CD14-positive monocyte (primary cell): ENCODE data around the gene PIP5K1C. TPM values are rescaled to one million over a fixed set of nuclear protein-coding genes. Genes with fewer than 3 reads are reported as not detected.

Experiments used
- DNase-seq, 3 donors: peaks; one replicate each; pipeline ENCODE4 v3.0.0-alpha.2; 2011 to 2022
- H2AFZ ChIP-seq: 2 replicates; pipeline ENCODE4 v1.6.0; 2012; ENCODE audit warnings: mild to moderate bottlenecking, low read depth, low read length, inconsistent platforms; ENCODE audit not compliant: insufficient read depth, poor library complexity, severe bottlenecking
- H3K27ac ChIP-seq, 2 donors: 1 replicate in 1 of 2; 2 replicates in 1 of 2; pipeline ENCODE4 v1.5.1; 2012 to 2013; ENCODE audit warnings: low read length in 2 of 2, control low read depth in 1 of 2, inconsistent platforms in 1 of 2, low read depth in 1 of 2, mild to moderate bottlenecking in 1 of 2
- H3K27me3 ChIP-seq, 2 donors: one replicate each; pipeline versions ENCODE4 v1.6.0 to v1.6.1; 2011 to 2013; ENCODE audit warnings: low read length in 2 of 2; ENCODE audit not compliant: control insufficient read depth in 2 of 2, insufficient read depth in 2 of 2
- H3K36me3 ChIP-seq, 2 donors: replicated peaks in 1 of 2; 1 replicate in 1 of 2; 2 replicates in 1 of 2; pipeline versions ENCODE4 v1.5.1 to v1.6.1; 2012 to 2013; ENCODE audit warnings: low read length in 2 of 2, control low read depth in 1 of 2, inconsistent platforms in 1 of 2, mild to moderate bottlenecking in 1 of 2; ENCODE audit not compliant: insufficient read depth in 2 of 2, control insufficient read depth in 1 of 2
- H3K4me1 ChIP-seq, 2 donors: 1 replicate in 1 of 2; 2 replicates in 1 of 2; pipeline versions ENCODE4 v1.5.1 to v1.6.1; 2012 to 2013; ENCODE audit warnings: low read length in 2 of 2, control low read depth in 1 of 2, inconsistent platforms in 1 of 2, mild to moderate bottlenecking in 1 of 2, moderate library complexity in 1 of 2; ENCODE audit not compliant: insufficient read depth in 2 of 2, control insufficient read depth in 1 of 2
- H3K4me2 ChIP-seq: replicated peaks from 2 replicates; pipeline ENCODE3; 2012; ENCODE audit warnings: low read length, moderate library complexity, mild to moderate bottlenecking; ENCODE audit not compliant: poor library complexity, severe bottlenecking; ENCODE audit errors: extremely low read depth
- H3K4me3 ChIP-seq, 3 experiments: fragments of 200-600 bp in 1 of 3; sonication (generic) in 1 of 3; replicated peaks in 1 of 3; 1 replicate in 2 of 3; 2 replicates in 1 of 3; pipeline ENCODE4 v1.5.1; 2011 to 2013; ENCODE audit warnings: low read length in 3 of 3, mild to moderate bottlenecking in 3 of 3, control low read depth in 2 of 3, low read depth in 2 of 3, inconsistent platforms in 1 of 3, moderate library complexity in 1 of 3
- H3K79me2 ChIP-seq: 2 replicates; pipeline ENCODE4 v1.6.0; 2012; ENCODE audit warnings: mild to moderate bottlenecking, control low read depth, inconsistent platforms, low read length, moderate library complexity; ENCODE audit not compliant: insufficient read depth
- H3K9ac ChIP-seq: 2 replicates; pipeline ENCODE4 v1.6.0; 2017; ENCODE audit warnings: low read length, mild to moderate bottlenecking; ENCODE audit not compliant: insufficient read depth, poor library complexity, severe bottlenecking
- H3K9me3 ChIP-seq, 2 donors: replicated peaks in 1 of 2; 1 replicate in 1 of 2; 2 replicates in 1 of 2; pipeline versions ENCODE4 v1.5.1 to v1.6.1; 2012 to 2013; ENCODE audit warnings: low read length in 2 of 2, control low read depth in 1 of 2; ENCODE audit not compliant: control insufficient read depth in 1 of 2, insufficient read depth in 1 of 2
- H4K20me1 ChIP-seq: 2 replicates; pipeline ENCODE4 v1.6.0; 2012; ENCODE audit warnings: mild to moderate bottlenecking, low read length, control low read depth, moderate library complexity; ENCODE audit not compliant: insufficient read depth
- H3K27ac Mint-ChIP-seq, 7 donors: one replicate each; pipeline ENCODE4 v1.8.0; 2020; ENCODE audit warnings: mild to moderate bottlenecking in 7 of 7, mixed read lengths in 7 of 7, moderate library complexity in 6 of 7, inconsistent platforms in 2 of 7
- H3K27me3 Mint-ChIP-seq, 3 donors: one replicate each; pipeline ENCODE4 v1.8.0; 2021 to 2022; ENCODE audit warnings: low read depth in 3 of 3, mild to moderate bottlenecking in 3 of 3, mixed read lengths in 3 of 3, moderate library complexity in 3 of 3, inconsistent platforms in 1 of 3
- H3K36me3 Mint-ChIP-seq, 2 donors: one replicate each; pipeline ENCODE4 v1.8.0; 2020; ENCODE audit warnings: mixed read lengths in 2 of 2, inconsistent platforms in 1 of 2, mild to moderate bottlenecking in 1 of 2
- H3K4me1 Mint-ChIP-seq: one replicate; pipeline ENCODE4 v1.8.0; 2020; ENCODE audit warnings: mild to moderate bottlenecking, mixed read lengths
- H3K4me3 Mint-ChIP-seq, 2 donors: one replicate each; pipeline ENCODE4 v1.8.0; 2020; ENCODE audit warnings: mild to moderate bottlenecking in 2 of 2, mixed read lengths in 2 of 2, moderate library complexity in 1 of 2
- H3K9me3 Mint-ChIP-seq, 7 donors: one replicate each; pipeline ENCODE4 v1.8.0; 2020 to 2022; ENCODE audit warnings: mixed read lengths in 7 of 7, mild to moderate bottlenecking in 6 of 7, moderate library complexity in 6 of 7, inconsistent platforms in 2 of 7
- WGBS: methylation state at CpG from one replicate; pipeline ENCODE4 v1.1.5; 2013; ENCODE audit warnings: missing lambda C conversion rate; ENCODE audit not compliant: insufficient coverage; 5-methylcytosine and 5-hydroxymethylcytosine counted together
- intact Hi-C, 2 donors: fragments of 100-400 bp; cut with micrococcal nuclease; formaldehyde crosslinking; loops; one replicate each; pipeline versions ENCODE4 v1.15.0 to v1.15.1; 2023
- polyA plus RNA-seq, 3 donors: library from polyadenylated mRNA; depleted of rRNA in 1 of 3; unstranded in 2 of 3; stranded (reverse) in 1 of 3; fragments of 300-500 nt in 2 of 3; fragments of >200 nt in 1 of 3; fragmentation: Illumina TruSeq in 2 of 3; gene quantifications; 1 replicate in 2 of 3; 2 replicates in 1 of 3; pipeline ENCODE4 v1.2.3, GENCODE V29; 2012 to 2021
- TF ChIP-seq, protein P1 (sequence below): fragments of 200-600 bp; IDR thresholded peaks from one replicate; pipeline ENCODE4 v1.8.0; 2022; ENCODE audit warnings: antibody characterized with exemption, mild to moderate bottlenecking

PIP5K1C gene
- polyA plus RNA-seq, 3 donors, result 6.5 to 19.5 (median 10.1) TPM

DNA sequence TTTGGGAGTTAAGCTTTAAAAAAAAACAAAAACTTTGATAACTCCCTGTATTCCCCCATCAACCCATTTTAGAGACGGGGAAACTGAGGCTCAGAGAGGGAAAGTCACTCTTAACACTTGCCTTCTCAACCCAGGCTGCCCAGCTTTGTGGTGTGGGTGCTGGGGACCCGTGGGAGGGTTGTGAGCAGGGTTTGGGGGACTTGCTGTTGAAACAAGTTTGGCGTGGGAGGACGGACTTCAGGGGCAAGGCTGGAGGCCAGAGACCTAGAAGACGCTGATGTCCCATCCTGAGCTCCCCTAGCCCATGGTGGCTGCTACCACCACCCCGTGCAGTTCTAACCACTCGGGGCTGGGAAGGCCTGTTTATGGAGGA, 72.9 kb downstream of the PIP5K1C start:
- peaks cover 14 to 37% of the 10 kb centered on the region in 2 donors for H3K36me3 Mint-ChIP-seq
- no peaks in the 10 kb centered on the region for H3K9me3 ChIP-seq
- peak overlapping the region in 5 of 7 donors; percentile 13 to 99 (median 99) for H3K27ac Mint-ChIP-seq
- peaks cover 22 to 34% of the 10 kb centered on the region in 2 donors for H3K36me3 ChIP-seq
- H3K4me3 ChIP-seq, result peak overlapping the region in 1 of 3 experiments; percentile 98
- peak overlapping the region; percentile 93 for H2AFZ ChIP-seq
- H3K9me3 Mint-ChIP-seq, result no peaks in the 10 kb centered on the region
- peak overlapping the region in 1 of 2 donors; percentile 98 for H3K4me3 Mint-ChIP-seq
- peaks cover 27% of the 10 kb centered on the region for H4K20me1 ChIP-seq
- 94% methylated on average over 3 of the region's 7 CpGs for WGBS
- peak overlapping the region; percentile 98 for H3K4me2 ChIP-seq
- no peak overlapping the region for H3K9ac ChIP-seq
- H3K27ac ChIP-seq, result peak overlapping the region in 1 of 2 donors; percentile 91
- H3K27me3 Mint-ChIP-seq, result no peaks in the 10 kb centered on the region
- TF ChIP-seq, protein P1, sequence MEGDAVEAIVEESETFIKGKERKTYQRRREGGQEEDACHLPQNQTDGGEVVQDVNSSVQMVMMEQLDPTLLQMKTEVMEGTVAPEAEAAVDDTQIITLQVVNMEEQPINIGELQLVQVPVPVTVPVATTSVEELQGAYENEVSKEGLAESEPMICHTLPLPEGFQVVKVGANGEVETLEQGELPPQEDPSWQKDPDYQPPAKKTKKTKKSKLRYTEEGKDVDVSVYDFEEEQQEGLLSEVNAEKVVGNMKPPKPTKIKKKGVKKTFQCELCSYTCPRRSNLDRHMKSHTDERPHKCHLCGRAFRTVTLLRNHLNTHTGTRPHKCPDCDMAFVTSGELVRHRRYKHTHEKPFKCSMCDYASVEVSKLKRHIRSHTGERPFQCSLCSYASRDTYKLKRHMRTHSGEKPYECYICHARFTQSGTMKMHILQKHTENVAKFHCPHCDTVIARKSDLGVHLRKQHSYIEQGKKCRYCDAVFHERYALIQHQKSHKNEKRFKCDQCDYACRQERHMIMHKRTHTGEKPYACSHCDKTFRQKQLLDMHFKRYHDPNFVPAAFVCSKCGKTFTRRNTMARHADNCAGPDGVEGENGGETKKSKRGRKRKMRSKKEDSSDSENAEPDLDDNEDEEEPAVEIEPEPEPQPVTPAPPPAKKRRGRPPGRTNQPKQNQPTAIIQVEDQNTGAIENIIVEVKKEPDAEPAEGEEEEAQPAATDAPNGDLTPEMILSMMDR, result no peak
- DNase-seq, result no peak
- peaks cover 21% of the 10 kb centered on the region for H3K4me1 Mint-ChIP-seq
- peaks cover 27% of the 10 kb centered on the region for H3K79me2 ChIP-seq
- H3K4me1 ChIP-seq, result peaks cover 17 to 25% of the 10 kb centered on the region in 2 donors
- intact Hi-C loops, result loop anchor here (2.0 to 5.0 kb wide), 3 partner anchors 55 to 80 kb away; partner anchors contain the start of genes HMG20B (in 1 of the 2) and MFSD12 (in 1 of the 2)
- H3K27me3 ChIP-seq, result no peaks in the 10 kb centered on the region

DNA sequence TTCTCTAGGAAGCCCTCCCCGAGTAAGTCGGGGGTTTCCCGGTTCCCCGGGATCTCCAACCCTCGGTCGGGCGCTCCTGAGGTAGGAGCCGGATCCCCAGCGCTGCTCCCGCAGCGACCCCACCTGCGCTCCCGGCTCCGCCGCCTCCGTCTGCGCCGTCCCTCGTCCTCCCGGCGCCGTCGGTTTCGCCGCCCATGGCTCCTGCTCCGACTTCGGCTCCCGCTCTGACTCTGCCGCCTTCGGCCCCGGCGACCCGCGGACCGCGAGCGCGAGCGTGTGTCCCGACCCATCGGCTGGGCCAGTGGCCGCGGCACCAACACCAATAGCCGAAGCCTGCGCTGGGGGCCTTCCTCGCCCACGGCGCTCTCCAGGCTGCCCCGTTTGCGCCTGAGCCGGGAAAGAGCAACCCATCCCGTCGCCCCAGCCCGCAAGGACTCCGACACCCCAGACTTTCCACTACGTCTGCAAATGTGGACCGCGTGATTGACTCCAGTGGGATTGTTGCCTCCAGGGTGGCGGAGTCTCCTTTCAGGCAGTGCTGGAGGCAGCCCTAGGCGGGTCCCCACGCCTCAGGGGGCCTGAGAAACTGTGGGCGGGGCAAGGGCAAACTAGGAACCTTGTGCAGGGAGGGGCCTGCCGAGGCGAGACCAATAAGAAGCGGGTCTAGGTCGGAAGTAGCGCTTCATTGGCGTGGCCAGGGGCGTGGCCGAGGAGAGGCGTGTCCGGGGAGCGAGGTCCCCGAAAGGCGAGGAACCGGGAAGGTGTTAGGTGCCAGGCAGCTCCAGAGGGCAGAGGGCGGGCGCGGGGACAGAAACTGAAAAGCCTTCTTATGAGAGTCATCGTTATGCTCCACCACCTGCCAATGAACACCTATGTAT, 73.6 kb downstream of the PIP5K1C start, which contains the start of gene CACTIN:
Gene CACTIN, minus strand, starts transcription at position 318 of the 878 bp plus-strand sequence. Its CDS starts 28 bp downstream, at position 290.
- H3K27ac ChIP-seq, result peak within 1 kb of the TSS; percentile 87 to 91
- DNase-seq, result peak; percentile 98
- WGBS, result under 1% methylated on average over 76 of the region's 80 CpGs
- peak within 1 kb of the TSS; percentile 93 for H2AFZ ChIP-seq
- peak within 1 kb of the TSS; percentile 89 for H3K9ac ChIP-seq
- peak within 1 kb of the TSS; percentile 96 to 99 (median 99) for H3K27ac Mint-ChIP-seq
- H3K79me2 ChIP-seq, result peaks cover 27% of the 10 kb centered on the region
- H4K20me1 ChIP-seq, result peaks cover 27% of the 10 kb centered on the region
- intact Hi-C loops, result loop anchor here (2.0 to 5.0 kb wide), 3 partner anchors 54 to 79 kb away; partner anchors contain the start of genes HMG20B (in 1 of the 2) and MFSD12 (in 1 of the 2)
- H3K4me1 ChIP-seq, result peaks cover 17 to 25% of the 10 kb centered on the region in 2 donors
- H3K36me3 Mint-ChIP-seq, result peaks cover 17 to 37% of the 10 kb centered on the region in 2 donors
- H3K9me3 ChIP-seq, result no peaks in the 10 kb centered on the region
- H3K9me3 Mint-ChIP-seq, result no peaks in the 10 kb centered on the region
- H3K4me3 Mint-ChIP-seq, result peak within 1 kb of the TSS; percentile 95 to 98
- H3K36me3 ChIP-seq, result peaks cover 20 to 34% of the 10 kb centered on the region in 2 donors
- H3K4me2 ChIP-seq, result peak within 1 kb of the TSS; percentile 98
- H3K4me3 ChIP-seq, result peak within 1 kb of the TSS; percentile 64 to 98 (median 92)
- H3K27me3 ChIP-seq, result no peaks in the 10 kb centered on the region
- TF ChIP-seq, protein P1, result no peak
- no peaks in the 10 kb centered on the region for H3K27me3 Mint-ChIP-seq
- H3K4me1 Mint-ChIP-seq, result peaks cover 21% of the 10 kb centered on the region
